ENCODE data around the gene ATP2B2.
"Not testable (repeated sequence)": the region's sequence is repeated elsewhere in the genome, so short reads cannot be mapped to it uniquely, and the experiment has no call there.

ATP2B2 gene

DNA sequence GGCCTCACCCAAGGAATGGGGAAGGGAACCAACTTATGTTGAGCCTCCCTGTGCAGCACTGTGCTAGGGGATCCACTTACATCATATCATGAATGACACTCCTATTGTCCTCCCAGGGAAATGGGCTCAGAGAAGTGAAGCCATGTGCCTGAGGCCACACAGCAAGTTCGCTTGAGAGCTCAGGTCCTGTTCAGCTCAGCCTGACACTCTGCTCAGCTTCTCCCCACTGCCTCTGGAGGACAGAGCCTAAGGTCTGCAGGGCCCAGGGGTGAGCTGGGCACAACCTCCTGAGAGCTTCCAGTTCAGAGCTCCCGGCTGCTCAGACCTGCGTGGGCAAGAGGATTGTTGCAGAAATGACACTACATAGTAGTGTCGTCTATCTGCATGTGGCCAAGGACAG, 108.5 kb downstream of the ATP2B2 start:
- DNase-seq = no peak

DNA sequence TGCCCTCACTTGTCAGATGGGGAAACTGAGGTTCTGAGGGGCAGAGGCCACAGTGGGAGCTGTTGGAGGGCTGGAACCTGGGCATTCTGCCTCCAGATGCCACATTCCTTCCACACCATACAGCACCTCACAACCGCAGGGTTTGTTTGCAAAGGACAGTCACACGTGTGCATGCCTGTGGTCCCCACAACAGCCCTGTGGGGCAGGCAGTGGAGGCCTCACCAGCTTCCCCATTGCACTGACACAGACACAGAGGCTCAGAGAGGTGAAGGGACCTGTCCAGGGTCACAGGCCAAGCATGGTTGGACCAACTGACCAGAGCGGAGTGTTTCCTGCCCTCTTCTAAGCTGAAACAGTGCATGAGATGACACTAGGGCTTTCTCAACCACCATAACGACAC, 109.3 kb downstream of the ATP2B2 start:
- DNase-seq = no peak

DNA sequence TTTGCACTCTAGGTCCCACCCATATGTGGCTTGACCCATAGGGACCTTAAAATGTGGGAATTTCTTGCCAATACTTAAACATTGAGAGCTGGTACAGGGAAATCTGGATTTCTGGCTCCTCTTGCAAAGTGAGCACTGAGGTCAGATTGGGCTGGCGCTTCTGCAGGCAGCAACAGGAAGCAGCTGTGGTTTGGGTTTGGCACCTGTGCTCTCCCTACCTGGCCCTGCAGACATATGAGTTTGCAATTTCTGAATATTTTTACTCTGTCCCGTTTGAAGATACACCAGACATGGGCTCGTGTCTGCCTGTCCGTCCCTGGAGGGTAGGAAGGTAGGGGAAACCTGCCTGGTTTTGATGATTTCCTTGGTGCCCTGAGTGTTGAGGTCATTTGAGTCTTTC, 109.7 kb downstream of the ATP2B2 start:
- no peak for DNase-seq

DNA sequence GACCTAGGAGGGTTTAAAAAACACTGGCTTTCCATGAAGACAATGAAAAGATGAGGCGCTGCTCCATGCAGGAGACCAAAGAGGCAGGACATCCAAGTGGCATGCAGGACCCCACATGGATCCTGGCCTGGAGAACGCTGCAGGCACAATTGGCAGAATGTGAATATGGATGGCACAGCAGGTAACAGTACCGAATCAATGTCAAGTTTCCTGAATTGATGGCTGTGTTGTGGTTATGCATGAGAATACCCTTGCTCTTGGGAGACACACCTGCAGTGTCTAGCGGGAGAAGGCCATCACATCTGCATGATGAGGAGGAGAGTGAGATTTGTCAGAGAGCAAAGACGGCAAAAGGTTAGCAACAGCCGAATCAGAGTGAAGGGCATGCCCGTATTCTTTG, 110.2 kb downstream of the ATP2B2 start:
- DNase-seq = no peak

DNA sequence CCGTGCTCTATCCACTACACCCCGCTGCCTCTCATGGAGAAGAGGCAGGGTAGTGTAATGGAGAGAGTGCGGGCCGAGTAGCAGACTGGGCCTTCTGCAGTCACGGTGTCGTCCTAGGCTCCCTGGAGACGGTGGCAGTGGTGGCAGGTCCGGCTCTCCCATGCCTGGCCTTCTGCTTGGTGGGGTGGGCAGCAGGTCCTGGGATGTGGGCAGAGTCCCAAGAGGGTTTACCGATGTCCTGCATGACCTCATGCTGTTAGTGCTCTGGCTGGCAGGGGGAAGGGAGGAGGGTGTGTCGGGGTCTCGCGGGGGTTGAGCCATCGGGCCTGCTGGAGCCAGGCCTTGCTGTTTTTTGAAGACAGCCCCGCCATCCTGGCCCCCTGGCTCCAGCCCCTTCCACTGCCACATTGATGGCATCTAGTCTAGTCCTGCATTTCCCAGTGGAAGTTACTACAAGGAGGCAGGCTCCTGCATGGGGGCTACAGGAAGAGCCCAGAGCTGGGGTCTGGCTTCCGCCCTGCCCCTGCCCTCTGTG, 110.8 kb downstream of the ATP2B2 start:
- no peak for DNase-seq

DNA sequence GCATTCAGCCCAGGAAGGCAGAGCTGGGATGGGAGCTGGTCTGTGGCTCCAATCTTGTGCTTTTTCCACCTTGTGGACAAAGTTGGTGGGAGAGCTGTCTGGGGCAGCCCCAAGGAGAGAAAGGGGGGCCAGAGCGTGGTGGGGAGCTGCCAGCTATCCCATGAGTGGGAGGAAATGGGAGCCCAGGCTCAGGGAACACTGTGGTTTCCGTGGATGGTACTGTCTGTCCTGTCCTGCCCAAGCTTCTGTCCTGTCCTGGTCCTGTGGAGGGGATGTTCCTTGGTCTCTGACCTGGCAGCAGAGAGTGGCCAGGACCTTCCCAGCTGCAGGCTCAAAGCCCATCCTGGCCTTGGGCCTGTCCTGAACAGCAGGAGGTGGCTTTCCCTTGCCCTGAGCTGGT, 111.9 kb downstream of the ATP2B2 start:
- no peak for DNase-seq

DNA sequence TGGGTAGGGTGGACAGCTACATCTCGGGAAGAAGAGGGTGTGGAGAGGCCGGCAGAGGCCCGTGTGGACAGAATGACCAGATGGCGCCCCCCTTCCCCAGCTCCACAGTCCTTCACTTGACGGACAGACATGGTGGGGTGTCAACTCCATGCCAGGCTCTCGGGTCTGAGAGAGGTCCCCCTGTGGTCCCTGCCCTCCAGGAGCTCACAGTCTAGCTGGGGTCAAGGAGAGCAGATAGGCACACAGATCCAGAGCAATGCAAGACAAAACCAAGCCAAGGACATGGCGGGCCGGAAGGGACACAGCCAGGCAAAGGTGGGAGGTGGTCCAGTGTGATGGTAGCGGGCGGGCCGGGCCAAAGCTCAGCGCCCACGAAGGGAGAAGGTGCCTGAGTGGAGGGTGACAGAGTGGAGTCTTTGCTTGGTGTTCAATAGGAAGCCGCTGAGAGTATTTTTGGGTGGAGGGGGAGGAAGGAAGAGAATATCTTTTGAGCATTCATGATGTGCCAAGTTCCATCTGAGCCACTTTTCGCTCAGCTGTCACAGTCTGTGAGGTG, 112.4 kb downstream of the ATP2B2 start:
- DNase-seq = no peak

DNA sequence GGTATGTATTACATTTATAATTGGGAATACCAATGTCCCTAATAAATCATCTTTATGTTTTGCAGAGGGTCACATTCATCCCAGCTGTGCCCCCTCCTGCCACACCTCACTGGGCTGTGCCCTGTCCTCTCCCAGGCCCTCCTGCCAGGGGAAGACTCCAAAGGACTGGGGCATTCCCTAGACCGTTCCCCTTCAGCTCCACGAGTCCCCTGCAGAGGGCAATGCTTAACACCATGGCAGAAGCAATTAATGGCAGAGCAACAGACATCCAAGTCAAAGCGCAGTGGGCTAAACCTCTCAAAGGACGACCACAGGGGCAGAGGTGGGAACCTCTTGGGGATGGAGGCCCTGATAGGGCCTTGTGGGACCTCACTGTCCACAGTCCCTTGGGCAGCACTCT, 113.1 kb downstream of the ATP2B2 start:
- no peak for DNase-seq

DNA sequence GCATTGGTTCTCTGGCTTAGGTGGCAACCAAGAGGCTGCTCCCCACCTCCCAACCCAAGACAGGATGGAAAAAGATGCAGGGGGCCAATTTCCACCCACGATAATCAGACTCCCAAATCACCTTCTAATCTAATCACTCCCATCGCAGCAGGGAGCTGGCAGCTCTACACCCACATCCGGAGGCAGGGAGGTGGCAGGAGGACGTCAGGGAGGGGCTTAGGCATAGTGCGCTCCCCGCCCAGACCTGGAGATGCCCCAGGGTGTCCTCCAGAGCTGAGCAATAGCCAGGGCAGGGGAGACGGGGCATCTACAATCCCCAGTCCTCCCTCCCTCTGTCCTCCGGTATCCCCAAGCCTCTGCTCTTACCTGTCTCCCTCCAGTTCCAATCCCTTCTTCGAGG, 114.0 kb downstream of the ATP2B2 start:
- no peak for DNase-seq

DNA sequence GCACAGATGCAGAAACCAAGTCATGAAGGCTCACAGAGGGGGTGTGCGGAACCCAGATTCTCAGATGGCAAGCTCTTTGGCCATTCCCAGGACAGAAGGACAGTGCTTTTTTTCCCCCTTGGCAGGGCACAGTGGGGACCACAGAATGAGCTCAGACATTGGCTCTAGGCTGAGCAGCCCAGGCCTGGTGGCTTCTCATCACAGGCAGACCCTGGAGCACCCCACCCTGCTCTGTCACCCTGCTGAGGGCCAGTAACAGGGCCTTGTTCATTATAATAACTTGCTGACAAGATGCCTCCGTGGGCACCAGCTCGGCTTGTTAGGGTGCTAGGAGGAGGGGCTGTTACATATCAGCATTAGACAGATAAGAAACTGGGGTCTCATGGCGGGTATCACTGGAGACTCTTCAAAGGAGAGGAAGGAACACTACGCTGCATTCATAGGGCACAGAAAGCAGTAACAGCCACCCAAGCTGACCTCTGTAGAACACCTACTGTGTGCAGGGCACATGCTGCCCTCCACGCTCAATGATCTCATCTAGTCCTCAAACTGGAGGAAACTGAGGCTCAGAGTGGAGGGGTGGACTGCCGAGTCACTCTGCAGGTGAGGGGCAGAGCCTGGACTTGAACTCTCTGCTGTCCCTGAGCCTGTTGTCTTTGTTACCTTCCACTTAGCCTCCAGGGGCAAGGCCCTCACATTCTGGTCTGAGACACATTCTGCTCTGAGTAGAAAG, 114.6 kb downstream of the ATP2B2 start:
- DNase-seq = no peak

DNA sequence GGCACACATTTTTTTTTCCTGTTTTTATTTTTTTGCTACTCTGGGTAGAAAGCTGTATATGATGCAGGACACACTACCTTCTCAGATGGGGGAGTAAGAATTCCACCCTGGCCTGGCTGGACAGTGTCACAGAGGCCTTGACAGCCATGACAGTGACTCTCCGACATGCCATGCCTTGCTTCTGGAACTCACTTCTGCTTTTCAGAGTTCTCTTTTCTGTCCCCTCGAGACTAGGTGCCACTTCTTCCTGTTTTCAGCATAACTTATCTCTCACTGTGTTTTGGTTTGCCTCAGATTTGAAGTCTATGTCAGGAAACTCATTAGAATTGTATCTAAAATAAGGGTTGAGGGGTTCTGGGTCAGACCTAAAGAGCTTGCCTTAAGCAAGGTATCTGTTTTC, 115.4 kb downstream of the ATP2B2 start:
- peak; percentile 79 for DNase-seq

DNA sequence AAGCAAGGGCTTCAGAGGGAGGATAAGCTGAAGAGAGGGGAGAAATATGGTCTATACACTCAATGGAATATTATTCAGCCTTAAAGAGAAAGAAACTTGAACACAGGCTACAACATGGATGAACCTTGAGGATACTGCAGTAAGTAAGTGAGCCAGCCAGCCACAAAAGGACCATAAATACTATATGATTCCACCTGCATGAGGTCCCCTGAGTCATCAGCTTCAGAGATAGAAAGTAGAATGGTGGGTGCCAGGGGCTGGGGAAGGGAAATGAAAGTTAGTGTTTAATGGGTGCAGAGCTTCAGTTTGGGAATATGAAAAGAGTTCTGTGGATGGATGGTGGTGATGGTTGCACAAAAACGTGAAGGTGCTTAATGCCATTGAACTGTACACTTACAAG, 116.0 kb downstream of the ATP2B2 start:
- DNase-seq = no peak

DNA sequence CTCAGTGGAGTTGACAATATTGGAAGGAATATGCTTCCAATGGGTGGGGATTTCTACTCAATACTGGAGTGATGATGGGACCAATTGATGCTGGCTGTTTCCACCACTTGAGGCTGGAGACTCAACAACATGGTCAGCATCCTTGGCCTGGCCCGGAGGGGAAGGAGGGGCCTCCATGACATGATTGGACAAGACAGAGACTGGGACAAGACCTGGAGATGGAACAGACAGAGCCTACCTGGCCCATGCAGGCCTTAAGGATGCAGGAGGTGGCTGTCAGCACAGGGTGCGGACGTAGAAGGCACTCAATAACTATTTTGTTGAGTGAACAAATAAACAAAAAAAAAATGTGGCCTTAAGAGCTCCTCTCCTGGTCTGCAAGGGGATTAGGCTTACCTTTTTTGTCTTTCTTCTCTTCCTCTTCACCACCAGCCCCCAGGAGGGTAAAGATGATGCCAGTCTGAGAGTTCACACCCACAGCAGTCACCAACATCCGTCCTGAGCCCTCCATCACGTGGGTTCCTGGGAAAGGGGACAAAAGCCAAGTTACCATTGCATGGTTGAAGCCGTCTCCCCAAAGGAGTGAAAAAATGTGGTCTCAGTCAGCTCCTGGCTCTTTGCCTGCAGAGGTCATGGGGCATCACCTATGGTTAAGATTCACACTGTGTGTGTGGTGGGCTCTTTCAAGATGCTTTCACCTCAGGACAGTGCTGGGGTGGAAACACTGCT, 117.3 kb downstream of the ATP2B2 start:
- no peak for DNase-seq

DNA sequence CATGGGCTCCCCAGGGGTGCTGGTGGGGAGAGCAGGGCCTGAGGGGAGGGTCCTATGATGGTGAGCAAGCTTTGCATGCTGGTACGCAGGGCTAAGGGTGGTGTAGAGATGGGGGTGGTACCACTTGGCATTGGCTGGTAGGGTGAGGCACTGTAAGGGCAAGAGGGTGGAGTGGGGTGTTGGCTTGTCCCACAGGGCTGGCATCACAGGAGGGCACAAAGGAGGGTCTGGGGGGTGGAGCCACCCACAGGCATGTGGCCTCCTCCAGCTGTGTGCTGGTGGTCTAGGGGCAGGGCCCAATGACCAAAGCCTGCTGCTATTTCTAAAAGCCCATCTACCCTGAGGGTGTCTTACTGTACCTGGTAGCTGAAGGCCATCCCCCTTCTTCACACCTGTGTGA, 119.3 kb downstream of the ATP2B2 start:
- no peak for DNase-seq

DNA sequence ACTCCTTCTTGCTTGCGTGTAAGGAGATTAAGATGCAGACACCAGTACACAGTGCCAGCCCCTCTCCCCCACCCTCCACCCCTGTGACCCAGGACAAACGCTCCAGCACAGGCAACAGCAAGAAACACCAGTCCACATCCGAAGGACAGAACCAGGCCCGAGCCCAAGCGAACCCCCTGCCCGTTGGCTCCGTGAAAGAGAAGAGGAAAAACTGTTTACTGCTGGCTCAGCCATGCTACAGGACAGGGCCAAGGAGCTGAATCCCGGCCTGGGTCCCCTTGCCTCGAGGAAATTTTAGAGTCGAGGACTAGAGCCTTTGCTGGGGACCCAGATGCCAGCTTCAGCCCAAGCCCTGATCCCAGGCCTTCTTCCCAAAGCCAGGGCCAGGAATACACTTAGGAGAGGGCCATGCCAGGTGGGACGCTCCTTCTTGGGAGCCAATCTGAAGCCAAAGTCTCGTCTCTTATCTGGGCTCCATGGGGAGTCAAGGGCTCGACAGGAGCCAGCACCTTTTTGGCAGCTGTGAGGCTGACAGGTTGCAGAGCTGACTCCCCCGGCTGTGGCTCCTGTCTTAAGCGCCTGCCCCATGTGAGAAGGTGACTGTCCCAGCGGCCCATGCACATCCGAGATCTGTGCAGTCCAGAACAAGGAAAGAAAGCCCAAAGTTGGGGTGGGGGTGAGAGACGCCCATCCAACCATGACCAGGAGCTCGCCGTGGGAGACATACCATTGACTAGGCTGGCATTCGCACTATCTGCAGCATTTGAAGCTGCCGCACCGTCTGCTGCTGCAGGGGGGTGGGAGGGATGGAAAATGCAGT, 120.6 kb downstream of the ATP2B2 start:
- no peak for DNase-seq

DNA sequence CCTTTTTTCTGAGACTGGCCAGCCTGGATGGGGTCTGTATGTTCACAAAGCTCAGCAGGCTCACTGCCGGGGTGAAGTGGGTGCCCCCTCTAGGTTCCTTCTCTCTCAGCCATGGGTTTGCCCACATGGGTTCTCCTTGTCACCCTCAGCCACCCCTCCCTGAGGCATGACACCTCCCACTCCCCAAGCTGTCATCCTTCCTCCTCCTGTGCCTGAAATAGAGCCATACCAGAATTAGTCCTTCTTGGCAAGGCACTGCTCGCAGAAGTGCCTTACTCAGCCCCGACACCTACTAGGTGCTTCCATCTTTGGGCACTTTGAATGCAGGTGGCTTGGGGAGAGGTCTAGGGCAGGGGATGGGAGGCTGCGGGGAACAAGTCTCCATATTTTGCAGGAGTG, 121.5 kb downstream of the ATP2B2 start:
- DNase-seq = no peak

DNA sequence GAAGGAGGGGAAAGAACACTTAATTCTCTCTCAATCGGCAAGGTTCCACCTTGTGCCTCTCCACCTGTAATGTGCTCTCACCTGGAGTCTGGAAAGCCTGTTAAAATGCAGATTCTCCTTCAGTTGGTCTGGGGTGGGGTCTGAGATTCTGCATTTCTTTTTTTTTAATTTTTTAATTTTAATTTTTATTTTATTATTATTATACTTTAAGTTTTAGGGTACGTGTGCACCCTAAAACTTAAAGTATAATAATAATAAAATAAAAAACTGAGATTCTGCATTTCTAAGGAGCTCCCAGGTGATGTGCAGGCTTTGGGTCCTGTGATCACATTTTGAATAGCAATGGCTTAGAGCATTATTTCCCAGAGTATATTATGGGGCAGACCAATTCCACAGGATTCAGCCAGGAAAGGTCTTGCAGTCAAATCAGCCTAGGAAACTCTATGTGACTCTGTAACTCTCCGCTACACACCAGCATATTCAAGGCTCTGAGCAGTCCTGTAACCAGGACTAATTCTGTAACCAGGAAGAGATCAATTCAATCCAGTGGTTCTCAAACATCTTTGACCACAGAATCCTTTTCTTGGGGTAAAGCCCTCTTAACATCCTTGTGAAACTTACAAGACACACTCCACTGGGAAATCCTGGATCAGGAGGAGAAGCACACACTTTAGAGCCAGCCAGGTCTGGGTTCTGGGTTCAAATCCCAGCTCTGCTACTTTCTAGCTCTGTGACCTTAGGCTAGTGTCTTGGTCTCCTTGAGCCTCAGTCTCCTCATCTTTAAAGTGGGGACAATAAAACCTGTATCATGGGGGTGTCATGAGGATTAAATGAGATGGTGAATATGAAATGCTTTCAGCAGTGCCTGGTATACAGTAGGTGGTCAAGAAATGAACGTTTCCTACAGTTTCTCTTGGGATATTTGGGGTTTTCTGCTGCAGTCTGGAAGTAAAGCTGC, 122.2 kb downstream of the ATP2B2 start:
- DNase-seq = no peak

DNA sequence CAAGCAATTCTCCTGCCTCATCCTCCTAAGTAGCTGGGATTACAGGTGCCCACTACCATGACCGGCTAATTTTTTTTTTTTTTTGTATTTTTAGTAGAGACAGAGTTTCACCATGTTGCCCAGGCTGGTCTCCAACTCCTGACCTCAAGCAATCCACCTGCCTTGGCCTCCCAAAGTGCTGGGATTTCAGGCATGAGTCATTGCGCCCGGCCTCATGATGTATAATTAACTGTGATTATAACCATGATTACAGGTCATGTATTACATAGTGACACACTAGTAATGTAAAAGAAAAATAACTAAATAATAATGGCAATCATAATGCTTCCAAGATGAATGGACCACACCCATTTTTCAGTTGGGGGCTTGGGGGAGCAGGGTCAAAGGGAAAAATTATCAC, 122.9 kb downstream of the ATP2B2 start:
- not testable (repeated sequence) for DNase-seq

DNA sequence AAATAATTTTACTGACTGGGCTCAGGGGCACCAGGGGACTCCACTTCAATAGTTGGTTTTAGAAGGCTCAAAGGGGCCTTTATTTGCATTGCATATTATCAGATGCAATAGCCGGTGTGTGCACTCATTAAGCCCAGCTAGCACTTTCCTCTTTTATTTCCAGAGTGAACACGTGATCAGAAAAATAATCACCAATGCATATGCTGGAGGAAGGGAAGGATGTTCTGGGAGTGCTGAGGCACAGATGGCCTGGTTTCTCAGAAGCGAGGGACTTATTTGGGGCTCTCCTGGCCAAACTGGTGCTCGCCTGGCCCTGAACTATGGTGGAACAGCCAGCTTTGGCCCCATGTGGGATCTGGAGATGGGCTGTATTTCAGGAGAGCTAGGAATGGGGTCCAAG, 124.0 kb downstream of the ATP2B2 start:
- no peak for DNase-seq

DNA sequence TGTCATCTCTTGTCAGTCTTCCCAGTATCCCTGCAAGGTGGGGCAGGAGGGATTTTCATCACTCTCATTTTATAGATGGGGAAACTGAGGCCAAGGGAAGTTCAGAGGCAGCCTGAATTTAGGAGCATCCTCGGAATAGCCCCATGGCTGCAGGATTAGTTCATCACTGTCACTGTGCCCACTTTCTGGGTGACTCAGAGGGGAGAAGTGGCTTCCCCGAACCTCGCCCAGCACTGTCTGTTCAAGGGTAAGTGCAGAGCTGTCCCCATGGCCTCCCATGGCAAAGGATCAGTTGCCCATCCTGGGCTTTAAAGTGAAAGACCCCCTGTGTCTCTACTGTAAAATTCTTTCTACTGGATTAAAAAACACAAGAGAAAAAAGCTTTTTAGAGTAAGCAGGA, 124.5 kb downstream of the ATP2B2 start:
- no peak for DNase-seq

DNA sequence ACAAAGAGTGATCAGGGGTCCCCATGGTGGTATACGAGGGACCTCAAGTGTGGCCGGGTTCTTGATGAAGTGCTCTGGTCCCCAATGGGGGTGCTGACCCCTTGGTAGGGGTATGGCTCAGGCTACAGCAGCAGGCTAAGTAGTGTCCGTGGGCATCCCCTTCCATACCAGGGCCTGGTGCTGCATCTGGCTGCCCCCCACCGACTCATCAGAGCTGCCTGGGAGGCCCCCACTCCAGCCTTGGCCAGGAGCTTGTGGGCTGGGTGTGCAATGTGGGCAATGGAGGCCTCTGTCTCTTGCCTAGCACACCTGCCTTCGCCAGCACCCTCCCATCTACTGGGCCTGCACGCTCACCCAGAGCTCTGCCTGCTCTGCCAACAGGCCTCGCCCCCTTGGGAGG, 125.4 kb downstream of the ATP2B2 start:
- no peak for DNase-seq

DNA sequence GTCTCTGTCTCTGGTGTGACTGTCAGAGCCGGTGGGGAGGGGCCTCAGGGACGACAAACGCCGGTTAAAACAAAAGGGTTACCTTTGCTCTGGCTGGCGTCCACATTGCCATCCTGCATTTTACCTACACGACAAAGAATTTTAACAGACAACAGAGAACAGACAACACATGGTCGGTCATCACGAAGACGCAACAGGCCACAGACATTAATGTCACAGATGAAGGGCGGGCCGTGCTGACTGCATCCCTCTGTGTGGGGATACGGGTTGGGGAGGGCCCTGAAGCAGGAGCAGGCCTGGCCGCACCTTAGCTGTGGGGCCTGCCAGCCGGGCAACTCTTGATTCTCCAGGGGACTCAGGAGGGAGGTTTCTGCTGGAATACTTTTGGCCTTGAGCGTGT, 126.2 kb downstream of the ATP2B2 start:
- no peak for DNase-seq

Measured in suppressor macrophage treated with lipopolysaccharide for 4 hours (primary cell).